ENCODE measurements around the gene ING3.

- TF ChIP-seq CTCF (conservative IDR thresholded peaks at IDR 0.05): no peak
- no peak for TF ChIP-seq ZFX (IDR thresholded peaks at IDR 0.05)
Measured at GRCh38 chr7:121002757-121003200, 52.2 kb downstream of the ING3 start.
